Chondrocyte (in vitro differentiated cells): ENCODE measurements around the gene SLC39A11. TPM values are rescaled to one million over a fixed set of nuclear protein-coding genes. Genes with fewer than 3 reads are reported as not detected.

Source experiments
- DNase-seq: peaks from one replicate; pipeline ENCODE4 v3.0.0; 2021; ENCODE audit warnings: mixed read lengths, low spot score
- H3K27ac Mint-ChIP-seq: one replicate; pipeline ENCODE4 v1.8.0; 2021; ENCODE audit warnings: mild to moderate bottlenecking, moderate library complexity, mixed read lengths; ENCODE audit not compliant: unreplicated experiment
- H3K27me3 Mint-ChIP-seq: 2 replicates; pipeline ENCODE4 v1.8.0; 2021; ENCODE audit warnings: low read depth, mixed read lengths
- H3K36me3 Mint-ChIP-seq: 2 replicates; pipeline ENCODE4 v1.8.0; 2021; ENCODE audit warnings: low read depth, mixed read lengths
- H3K4me1 Mint-ChIP-seq: 2 replicates; pipeline ENCODE4 v1.8.0; 2021; ENCODE audit warnings: low read depth, mild to moderate bottlenecking, mixed read lengths
- H3K4me3 Mint-ChIP-seq: one replicate; pipeline ENCODE4 v1.8.0; 2021; ENCODE audit warnings: mild to moderate bottlenecking, moderate library complexity, mixed read lengths; ENCODE audit not compliant: unreplicated experiment
- H3K9me3 Mint-ChIP-seq: 2 replicates; pipeline ENCODE4 v1.8.0; 2021; ENCODE audit warnings: low read depth, mixed read lengths
- CTCF ChIP-seq: fragments of 200-600 bp; sonication (generic); IDR thresholded peaks from 2 replicates; pipeline ENCODE4 v1.5.0; 2021; ENCODE audit warnings: antibody characterized with exemption, mild to moderate bottlenecking, moderate library complexity
- total RNA-seq: library from RNA; stranded (reverse); gene quantifications from 3 replicates; pipeline ENCODE4 v1.2.1, GENCODE V29; 2021

SLC39A11 gene
- total RNA-seq, 1 donor from 2014 or later = 25.3 TPM

GRCh38 chr17:72602517-72603419, 489.7 kb downstream of the SLC39A11 start:
- Mint-ChIP-seq H3K27me3 (no peaks in the 10 kb centered on the region), H3K27ac (peak overlapping the region; percentile 60), H3K4me1 (peaks cover 56% of the 10 kb centered on the region), H3K9me3 (peaks cover 10% of the 10 kb centered on the region), H3K36me3 (peaks cover 3% of the 10 kb centered on the region), H3K4me3 (no peak overlapping the region)
- no peak for DNase-seq
- peak; percentile 38 for TF ChIP-seq CTCF

GRCh38 chr17:72600934-72601333, 491.6 kb downstream of the SLC39A11 start:
- H3K27me3 Mint-ChIP-seq = no peaks in the 10 kb centered on the region
- no peak for TF ChIP-seq CTCF
- peaks cover 56% of the 10 kb centered on the region for H3K4me1 Mint-ChIP-seq
- DNase-seq = no peak
- H3K4me3 Mint-ChIP-seq = no peak overlapping the region
- no peaks in the 10 kb centered on the region for H3K36me3 Mint-ChIP-seq
- peak overlapping the region; percentile 42 for H3K27ac Mint-ChIP-seq
- H3K9me3 Mint-ChIP-seq = no peaks in the 10 kb centered on the region

GRCh38 chr17:72599891-72600290, 492.6 kb downstream of the SLC39A11 start:
- no peak for DNase-seq
- no peaks in the 10 kb centered on the region for H3K9me3 Mint-ChIP-seq

GRCh38 chr17:72598695-72599094, 493.8 kb downstream of the SLC39A11 start:
- no peak for TF ChIP-seq CTCF
- no peak for DNase-seq
- H3K27me3 Mint-ChIP-seq = no peaks in the 10 kb centered on the region
- H3K4me1 Mint-ChIP-seq = peaks cover 54% of the 10 kb centered on the region
- H3K27ac Mint-ChIP-seq = peak overlapping the region; percentile 70
- H3K4me3 Mint-ChIP-seq = no peak overlapping the region
- no peaks in the 10 kb centered on the region for H3K36me3 Mint-ChIP-seq
- H3K9me3 Mint-ChIP-seq = no peaks in the 10 kb centered on the region

More at GRCh38 chr17:72599891-72600290, 492.6 kb downstream of the SLC39A11 start:
- Mint-ChIP-seq H3K4me1 (peaks cover 56% of the 10 kb centered on the region), H3K27me3 (no peaks in the 10 kb centered on the region), H3K36me3 (no peaks in the 10 kb centered on the region), H3K27ac (no peak overlapping the region), H3K4me3 (peak overlapping the region; percentile 20)
- TF ChIP-seq CTCF = no peak

GRCh38 chr17:72597354-72598087, 495.0 kb downstream of the SLC39A11 start:
- TF ChIP-seq CTCF = no peak
- peaks cover 42% of the 10 kb centered on the region for H3K4me1 Mint-ChIP-seq
- no peak overlapping the region for H3K4me3 Mint-ChIP-seq
- H3K9me3 Mint-ChIP-seq = no peaks in the 10 kb centered on the region
- no peak overlapping the region for H3K27ac Mint-ChIP-seq
- no peaks in the 10 kb centered on the region for H3K36me3 Mint-ChIP-seq
- DNase-seq = no peak
- H3K27me3 Mint-ChIP-seq = no peaks in the 10 kb centered on the region
